ENCODE data around the gene GPR155. TPM values are rescaled to one million over a fixed set of nuclear protein-coding genes. Genes with fewer than 3 reads are reported as not detected.

Gene GPR155
- total and polyA plus RNA-seq, 9 of the 15 experiments (the other 6 are each of a cell fraction or from before 2014, with no cell fraction given) = 0.04 to 0.40 (median 0.11) TPM; not detected in 1

DNA sequence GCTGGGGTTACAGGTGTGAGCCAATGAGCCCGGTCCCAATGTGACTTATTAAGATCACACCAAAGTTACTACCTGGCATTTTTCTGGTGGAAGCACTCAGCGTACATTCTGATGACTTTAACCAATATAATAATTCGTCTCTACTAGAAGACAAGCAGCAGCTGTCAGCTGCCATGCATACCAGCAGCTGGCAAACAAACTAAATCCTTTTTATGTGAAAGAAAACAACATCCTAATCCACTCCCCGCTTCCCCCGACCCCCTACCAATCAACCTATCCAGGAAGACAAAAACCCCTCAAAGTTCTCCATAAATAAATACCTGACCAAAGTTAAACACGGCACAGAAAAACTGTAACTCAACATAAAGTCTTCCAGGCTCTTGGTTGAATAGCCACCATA is 42.1 kb downstream of the GPR155 start (continued):
- no peak for TF ChIP-seq ERF (CRISPR knock-in tag; IDR thresholded peaks at IDR 0.05)
- TF ChIP-seq U2AF2 (optimal IDR thresholded peaks at IDR 0.05; ENCODE audit: low read depth, low read length) = no peak
- no peak for TF ChIP-seq PRMT5 (CRISPR knock-in tag; IDR thresholded peaks at IDR 0.05)
- TF ChIP-seq, protein P1, sequence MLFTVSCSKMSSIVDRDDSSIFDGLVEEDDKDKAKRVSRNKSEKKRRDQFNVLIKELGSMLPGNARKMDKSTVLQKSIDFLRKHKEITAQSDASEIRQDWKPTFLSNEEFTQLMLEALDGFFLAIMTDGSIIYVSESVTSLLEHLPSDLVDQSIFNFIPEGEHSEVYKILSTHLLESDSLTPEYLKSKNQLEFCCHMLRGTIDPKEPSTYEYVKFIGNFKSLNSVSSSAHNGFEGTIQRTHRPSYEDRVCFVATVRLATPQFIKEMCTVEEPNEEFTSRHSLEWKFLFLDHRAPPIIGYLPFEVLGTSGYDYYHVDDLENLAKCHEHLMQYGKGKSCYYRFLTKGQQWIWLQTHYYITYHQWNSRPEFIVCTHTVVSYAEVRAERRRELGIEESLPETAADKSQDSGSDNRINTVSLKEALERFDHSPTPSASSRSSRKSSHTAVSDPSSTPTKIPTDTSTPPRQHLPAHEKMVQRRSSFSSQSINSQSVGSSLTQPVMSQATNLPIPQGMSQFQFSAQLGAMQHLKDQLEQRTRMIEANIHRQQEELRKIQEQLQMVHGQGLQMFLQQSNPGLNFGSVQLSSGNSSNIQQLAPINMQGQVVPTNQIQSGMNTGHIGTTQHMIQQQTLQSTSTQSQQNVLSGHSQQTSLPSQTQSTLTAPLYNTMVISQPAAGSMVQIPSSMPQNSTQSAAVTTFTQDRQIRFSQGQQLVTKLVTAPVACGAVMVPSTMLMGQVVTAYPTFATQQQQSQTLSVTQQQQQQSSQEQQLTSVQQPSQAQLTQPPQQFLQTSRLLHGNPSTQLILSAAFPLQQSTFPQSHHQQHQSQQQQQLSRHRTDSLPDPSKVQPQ (CRISPR knock-in tag; IDR thresholded peaks at IDR 0.05; ENCODE audit: borderline replicate concordance) = no peak
- no peak for TF ChIP-seq ZNF79 (CRISPR knock-in tag; IDR thresholded peaks at IDR 0.05; ENCODE audit: low read depth)
- TF ChIP-seq ZNF592 (IDR thresholded peaks at IDR 0.05) = no peak
- TF ChIP-seq ZNF830 (CRISPR knock-in tag; IDR thresholded peaks at IDR 0.05) = no peak
- no peak for TF ChIP-seq CBX8 (IDR thresholded peaks at IDR 0.05; ENCODE audit: borderline replicate concordance, extremely low read depth, low read depth, low read length, poor library complexity, severe bottlenecking)
- TF ChIP-seq RNF219 (CRISPR knock-in tag; IDR thresholded peaks at IDR 0.05) = no peak
- no peak for TF ChIP-seq ZNF121 (CRISPR knock-in tag; conservative IDR thresholded peaks at IDR 0.05)
- no peak for TF ChIP-seq NUFIP1 (IDR thresholded peaks at IDR 0.05; ENCODE audit: partially characterized antibody)
- no peak for TF ChIP-seq POLR3A (IDR thresholded peaks at IDR 0.05; ENCODE audit: borderline replicate concordance, extremely low read depth, insufficient read depth, insufficient read length)

All from K562 (cell line).